Hepatocyte (in vitro differentiated cells): ENCODE measurements around the gene FKTN. TPM values are rescaled to one million over a fixed set of nuclear protein-coding genes. Genes with fewer than 3 reads are reported as not detected.
A peak's percentile ranks its signal among the peaks of the same experiment; 100 is the strongest.
"Not testable (repeated sequence)": the region's sequence is repeated elsewhere in the genome, so short reads cannot be mapped to it uniquely, and the experiment has no call there.

Experiments
- DNase-seq: peaks from one replicate; pipeline ENCODE4 v3.0.0-alpha.2; 2016; ENCODE audit warnings: low spot score
- H2AFZ ChIP-seq: fragments of 200-600 bp; sonication (generic); 2 replicates; pipeline ENCODE4 v1.6.0; 2016; ENCODE audit warnings: antibody characterized with exemption, mild to moderate bottlenecking
- H3K27ac ChIP-seq: fragments of 200-600 bp; sonication (generic); 2 replicates; pipeline ENCODE4 v1.5.1; 2016; ENCODE audit warnings: mild to moderate bottlenecking
- H3K27me3 ChIP-seq: fragments of 200-600 bp; sonication (generic); 2 replicates; pipeline ENCODE4 v1.6.1; 2016
- H3K36me3 ChIP-seq: fragments of 200-600 bp; sonication (generic); replicated peaks from 2 replicates; pipeline ENCODE4 v1.5.1; 2016; ENCODE audit warnings: low read depth; ENCODE audit not compliant: insufficient read depth
- H3K4me1 ChIP-seq: fragments of 200-600 bp; sonication (generic); 2 replicates; pipeline ENCODE4 v1.5.1; 2016; ENCODE audit warnings: mild to moderate bottlenecking, moderate library complexity; ENCODE audit not compliant: insufficient read depth
- H3K4me2 ChIP-seq: fragments of 200-600 bp; sonication (generic); 2 replicates; pipeline ENCODE4 v1.6.0; 2016
- H3K4me3 ChIP-seq: fragments of 200-600 bp; sonication (generic); 2 replicates; pipeline ENCODE4 v1.5.1; 2016; ENCODE audit warnings: mild to moderate bottlenecking
- H3K79me2 ChIP-seq: fragments of 200-600 bp; sonication (generic); 2 replicates; pipeline ENCODE4 v1.6.0; 2017; ENCODE audit warnings: mild to moderate bottlenecking
- H3K9me2 ChIP-seq: fragments of 200-600 bp; sonication (generic); replicated peaks from 2 replicates; pipeline ENCODE4 v1.6.0; 2017; ENCODE audit warnings: mild to moderate bottlenecking; ENCODE audit not compliant: insufficient read depth
- H3K9me3 ChIP-seq: fragments of 200-600 bp; sonication (generic); 2 replicates; pipeline ENCODE4 v1.5.1; 2016; ENCODE audit warnings: low read depth, mild to moderate bottlenecking
- H4K20me1 ChIP-seq: fragments of 200-600 bp; sonication (generic); 2 replicates; pipeline ENCODE4 v1.6.0; 2016; ENCODE audit warnings: mild to moderate bottlenecking; ENCODE audit not compliant: insufficient read depth, poor library complexity, severe bottlenecking
- EZH2 ChIP-seq: fragments of 200-600 bp; sonication (generic); IDR thresholded peaks from 2 replicates; pipeline ENCODE4 v1.6.1; 2016; ENCODE audit warnings: antibody characterized with exemption, mild to moderate bottlenecking, borderline replicate concordance
- EZH2phosphoT487 ChIP-seq: fragments of 200-600 bp; sonication (generic); IDR thresholded peaks from one replicate; pipeline ENCODE4 v1.6.1; 2018; ENCODE audit warnings: antibody characterized with exemption, mild to moderate bottlenecking, low read depth, moderate library complexity; ENCODE audit not compliant: unreplicated experiment, severe bottlenecking
- WGBS: methylation state at CpG from one replicate; pipeline ENCODE4 v1.1.6; 2016; ENCODE audit warnings: low lambda C conversion rate; ENCODE audit errors: missing lambda C conversion rate; 5-methylcytosine and 5-hydroxymethylcytosine counted together
- polyA plus RNA-seq: library from polyadenylated mRNA; unstranded; fragments of >200 nt; fragmentation: Nextera tagmentation; extraction: Ambion mirVana; gene quantifications from 2 replicates; pipeline ENCODE4 v1.2.1, GENCODE V29; 2016
- total RNA-seq: library from RNA; depleted of rRNA; stranded (reverse); fragments of >200 nt; gene quantifications from 2 replicates; pipeline ENCODE4 v1.2.3, GENCODE V29; 2014
- TF ChIP-seq, protein P1 (sequence below): fragments of 200-600 bp; sonication (generic); IDR thresholded peaks from 2 replicates; pipeline ENCODE4 v1.5.1; 2016; ENCODE audit warnings: antibody characterized with exemption, mild to moderate bottlenecking; ENCODE audit not compliant: poor library complexity

Gene FKTN
- total and polyA plus RNA-seq, 2 experiments from 2014 or later: 1.8 to 27.1 TPM

GRCh38 chr9:105511446-105511845, 46.5 kb upstream of the FKTN start:
- H2AFZ ChIP-seq: no peak overlapping the region
- H3K79me2 ChIP-seq: no peaks in the 10 kb centered on the region
- no peaks in the 10 kb centered on the region for H4K20me1 ChIP-seq
- no peaks in the 10 kb centered on the region for H3K4me1 ChIP-seq
- no peaks in the 10 kb centered on the region for H3K36me3 ChIP-seq
- TF ChIP-seq EZH2phosphoT487 (no peak), EZH2 (no peak)
- H3K4me2 ChIP-seq: no peak overlapping the region
- no peaks in the 10 kb centered on the region for H3K9me3 ChIP-seq
- H3K27ac ChIP-seq: no peak overlapping the region
- H3K4me3 ChIP-seq: no peak overlapping the region
- H3K9me2 ChIP-seq: no peaks in the 10 kb centered on the region
- no peaks in the 10 kb centered on the region for H3K27me3 ChIP-seq
- DNase-seq: no peak

GRCh38 chr9:105515811-105516413, 42.0 kb upstream of the FKTN start:
- Histone ChIP-seq H3K9me3 (no peaks in the 10 kb centered on the region), H3K4me3 (no peak overlapping the region), H3K9me2 (no peaks in the 10 kb centered on the region), H3K79me2 (no peaks in the 10 kb centered on the region), H3K27me3 (no peaks in the 10 kb centered on the region), H2AFZ (no peak overlapping the region), H3K4me2 (no peak overlapping the region), H3K27ac (no peak overlapping the region), H3K4me1 (no peaks in the 10 kb centered on the region), H4K20me1 (no peaks in the 10 kb centered on the region), H3K36me3 (no peaks in the 10 kb centered on the region)
- TF ChIP-seq, protein P1, sequence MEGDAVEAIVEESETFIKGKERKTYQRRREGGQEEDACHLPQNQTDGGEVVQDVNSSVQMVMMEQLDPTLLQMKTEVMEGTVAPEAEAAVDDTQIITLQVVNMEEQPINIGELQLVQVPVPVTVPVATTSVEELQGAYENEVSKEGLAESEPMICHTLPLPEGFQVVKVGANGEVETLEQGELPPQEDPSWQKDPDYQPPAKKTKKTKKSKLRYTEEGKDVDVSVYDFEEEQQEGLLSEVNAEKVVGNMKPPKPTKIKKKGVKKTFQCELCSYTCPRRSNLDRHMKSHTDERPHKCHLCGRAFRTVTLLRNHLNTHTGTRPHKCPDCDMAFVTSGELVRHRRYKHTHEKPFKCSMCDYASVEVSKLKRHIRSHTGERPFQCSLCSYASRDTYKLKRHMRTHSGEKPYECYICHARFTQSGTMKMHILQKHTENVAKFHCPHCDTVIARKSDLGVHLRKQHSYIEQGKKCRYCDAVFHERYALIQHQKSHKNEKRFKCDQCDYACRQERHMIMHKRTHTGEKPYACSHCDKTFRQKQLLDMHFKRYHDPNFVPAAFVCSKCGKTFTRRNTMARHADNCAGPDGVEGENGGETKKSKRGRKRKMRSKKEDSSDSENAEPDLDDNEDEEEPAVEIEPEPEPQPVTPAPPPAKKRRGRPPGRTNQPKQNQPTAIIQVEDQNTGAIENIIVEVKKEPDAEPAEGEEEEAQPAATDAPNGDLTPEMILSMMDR: no peak
- TF ChIP-seq EZH2: no peak
- TF ChIP-seq EZH2phosphoT487: no peak
- 75% methylated on average over 11 of the region's 11 CpGs for WGBS
- DNase-seq: no peak

DNA sequence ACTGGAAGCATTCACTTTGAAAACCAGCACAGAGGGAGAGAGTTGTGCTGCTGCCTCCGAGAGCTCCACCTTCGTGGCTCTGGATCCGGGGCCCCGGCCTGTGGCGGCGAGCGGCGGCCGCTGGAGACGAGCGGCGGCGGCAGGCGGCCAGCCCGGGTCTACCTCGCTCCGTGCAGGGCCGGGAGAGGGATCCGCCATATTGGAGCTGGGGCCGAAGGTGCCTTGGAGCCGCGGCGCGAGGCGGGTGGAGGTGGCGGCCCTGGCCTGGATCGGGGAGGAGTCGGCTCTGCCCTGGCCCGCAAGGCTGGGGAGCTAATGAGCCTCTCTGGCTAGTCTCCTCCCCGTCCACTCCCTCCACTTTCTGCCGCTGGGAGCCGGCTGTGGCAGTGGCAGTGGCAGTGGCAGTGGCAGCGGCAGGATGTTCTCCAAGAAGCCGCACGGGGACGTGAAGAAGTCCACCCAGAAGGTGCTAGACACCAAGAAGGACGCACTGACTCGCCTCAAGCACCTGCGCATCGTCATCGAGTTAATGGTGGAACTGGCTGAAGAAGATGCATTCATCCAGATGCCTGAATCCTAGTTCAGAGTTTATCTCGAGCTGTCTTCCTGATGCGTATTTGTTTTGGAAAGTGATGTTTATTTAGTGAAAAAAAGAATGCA, 38.1 kb upstream of the FKTN start:
- DNase-seq: peak; percentile 27

DNA sequence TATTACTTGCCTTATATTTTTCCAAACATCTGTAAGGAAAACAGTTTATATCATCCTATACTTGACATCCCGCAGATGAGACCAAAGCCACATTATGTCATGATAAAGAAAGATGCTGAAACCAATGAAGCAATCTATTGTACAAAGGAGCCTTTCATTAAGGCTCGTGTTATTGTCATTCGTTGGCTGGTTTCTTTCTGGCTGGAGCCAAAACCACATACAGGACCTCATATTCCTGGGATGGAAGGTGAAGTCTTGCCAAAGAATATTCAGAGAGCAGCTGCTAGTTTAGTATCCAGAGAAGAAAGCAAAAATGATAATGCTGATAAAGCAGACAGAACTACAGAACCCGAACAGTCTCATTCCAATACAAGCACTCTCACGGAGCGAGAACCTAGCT, 36.9 kb upstream of the FKTN start:
- H3K4me2 ChIP-seq, H3K9me2 ChIP-seq, H3K79me2 ChIP-seq, H3K4me1 ChIP-seq, H4K20me1 ChIP-seq, H3K27me3 ChIP-seq, DNase-seq, H2AFZ ChIP-seq, H3K36me3 ChIP-seq, H3K9me3 ChIP-seq, H3K4me3 ChIP-seq, H3K27ac ChIP-seq: not testable (repeated sequence)
- 95% methylated on average over 6 of the region's 6 CpGs for WGBS

More for the DNA sequence above, 38.1 kb upstream of the FKTN start:
- not testable (repeated sequence) for H3K4me2 ChIP-seq, H4K20me1 ChIP-seq, H3K9me2 ChIP-seq, H3K79me2 ChIP-seq, H3K36me3 ChIP-seq, H3K4me1 ChIP-seq, H3K27me3 ChIP-seq, H3K4me3 ChIP-seq, H3K9me3 ChIP-seq, H2AFZ ChIP-seq
- H3K27ac ChIP-seq: peak overlapping the region; percentile 66
- 79% methylated on average over 42 of the region's 43 CpGs for WGBS

GRCh38 chr9:105522618-105523385, 35.1 kb upstream of the FKTN start:
- H3K4me1 ChIP-seq, H3K27ac ChIP-seq, H2AFZ ChIP-seq, H3K27me3 ChIP-seq, H4K20me1 ChIP-seq, H3K4me2 ChIP-seq, H3K79me2 ChIP-seq, H3K4me3 ChIP-seq, DNase-seq, H3K9me2 ChIP-seq, H3K36me3 ChIP-seq, H3K9me3 ChIP-seq: not testable (repeated sequence)
- WGBS: 96% methylated on average over 10 of the region's 10 CpGs
